SK-N-SH (cell line): ENCODE results near the gene TEX38. TPM values are rescaled to one million over a fixed set of nuclear protein-coding genes. Genes with fewer than 3 reads are reported as not detected.

Experiments used
- CTCF ChIA-PET: fragments of 300-600, 350-600 bp; formaldehyde crosslinking; extraction: SDS; loops from one replicate; lab custom pipeline; 2021; lab: Yijun Ruan, JAX
- POLR2A ChIA-PET: fragments of 350-600 bp; sonication (Branson Sonifier 250); formaldehyde crosslinking; extraction: SDS; loops from one replicate; lab custom pipeline; 2020; ENCODE audit warnings: antibody characterized with exemption, inconsistent platforms; lab: Yijun Ruan, JAX
- DNase-seq: peaks from one replicate; pipeline ENCODE4 v3.0.0; 2012
- H2AFZ ChIP-seq: fragments of 200-600 bp; sonication (generic); 2 replicates; pipeline ENCODE4 v1.8.1; 2016; ENCODE audit warnings: antibody characterized with exemption, mild to moderate bottlenecking, low read depth
- H3F3A ChIP-seq: fragments of 200-600 bp; sonication (generic); replicated peaks from 2 replicates; pipeline ENCODE3; 2016; ENCODE audit warnings: antibody characterized with exemption, mild to moderate bottlenecking; ENCODE audit not compliant: insufficient read depth
- H3K27ac ChIP-seq, 2 experiments: fragments of 200-500 bp in 1 of 2; fragments of 200-600 bp in 1 of 2; sonication (Bioruptor generic) in 1 of 2; sonication (generic), shearing (Covaris generic) in 1 of 2; 2 replicates each; pipeline versions ENCODE4 v1.5.1 to v1.6.1; 2014 to 2016; ENCODE audit warnings: low read depth in 2 of 2, inconsistent platforms in 1 of 2, low read length in 1 of 2, mild to moderate bottlenecking in 1 of 2, mixed read lengths in 1 of 2
- H3K27me3 ChIP-seq: fragments of 200-600 bp; sonication (generic), shearing (Covaris generic); 2 replicates; pipeline ENCODE4 v1.6.1; 2016; ENCODE audit warnings: mixed run types; ENCODE audit not compliant: insufficient read depth
- H3K36me3 ChIP-seq, 2 experiments: fragments of 200-500 bp in 1 of 2; fragments of 200-600 bp in 1 of 2; sonication (Bioruptor generic) in 1 of 2; sonication (generic) in 1 of 2; replicated peaks in 1 of 2; 2 replicates each; pipeline versions ENCODE3 to v1.5.1; 2014 to 2016; ENCODE audit warnings: low read length in 1 of 2, mild to moderate bottlenecking in 1 of 2; ENCODE audit not compliant: insufficient read depth in 2 of 2, control insufficient read depth in 1 of 2
- H3K4me1 ChIP-seq, 2 experiments: fragments of 200-500 bp in 1 of 2; fragments of 200-600 bp in 1 of 2; sonication (Bioruptor generic) in 1 of 2; sonication (generic), shearing (Covaris generic) in 1 of 2; 2 replicates each; pipeline versions ENCODE4 v1.5.1 to v1.6.1; 2014 to 2016; ENCODE audit warnings: low read depth in 1 of 2, low read length in 1 of 2, mixed run types in 1 of 2; ENCODE audit not compliant: insufficient read depth in 2 of 2, control insufficient read depth in 1 of 2
- H3K4me2 ChIP-seq: fragments of 200-600 bp; sonication (generic), shearing (Covaris generic); 2 replicates; pipeline ENCODE4 v1.6.1; 2017; ENCODE audit warnings: mixed run types
- H3K4me3 ChIP-seq, 2 experiments: fragments of 200-500 bp in 1 of 2; fragments of 200-600 bp in 1 of 2; sonication (Bioruptor generic) in 1 of 2; sonication (generic), shearing (Covaris generic) in 1 of 2; 2 replicates each; pipeline versions ENCODE4 v1.5.1 to v1.8.1; 2014 to 2016; ENCODE audit warnings: low read depth in 2 of 2, inconsistent platforms in 1 of 2, low read length in 1 of 2, mild to moderate bottlenecking in 1 of 2, mixed read lengths in 1 of 2, moderate library complexity in 1 of 2
- H3K79me2 ChIP-seq: fragments of 200-600 bp; sonication (generic); 2 replicates; pipeline ENCODE4 v1.8.1; 2017; ENCODE audit warnings: mild to moderate bottlenecking; ENCODE audit not compliant: insufficient read depth
- H3K9ac ChIP-seq: fragments of 200-600 bp; sonication (generic); 2 replicates; pipeline ENCODE4 v1.6.1; 2017; ENCODE audit warnings: mixed run types
- H3K9me2 ChIP-seq: fragments of 200-600 bp; sonication (generic); 2 replicates; pipeline ENCODE4 v1.6.1; 2017; ENCODE audit warnings: mixed run types
- H3K9me3 ChIP-seq: fragments of 200-600 bp; sonication (generic); 2 replicates; pipeline ENCODE4 v1.6.1; 2017; ENCODE audit warnings: mixed run types, mild to moderate bottlenecking, moderate library complexity
- H4K20me1 ChIP-seq: fragments of 200-600 bp; sonication (generic); 2 replicates; pipeline ENCODE4 v1.6.1; 2017; ENCODE audit warnings: mild to moderate bottlenecking, mixed run types; ENCODE audit not compliant: insufficient read depth
- CHD2 ChIP-seq: fragments of 150-350 bp; IDR thresholded peaks from 2 replicates; pipeline ENCODE4 v1.6.1; 2018; ENCODE audit warnings: low read length; ENCODE audit not compliant: partially characterized antibody
- ELF1 ChIP-seq: IDR thresholded peaks from 2 replicates; pipeline ENCODE4 v1.4.0; 2012
- EP300 ChIP-seq, 2 experiments: IDR thresholded peaks; 2 replicates each; pipeline versions ENCODE4 v1.4.0 to v1.6.1; 2012; ENCODE audit warnings: borderline replicate concordance in 1 of 2, low read depth in 1 of 2, low read length in 1 of 2
- FOXM1 ChIP-seq: IDR thresholded peaks from 2 replicates; pipeline ENCODE4 v1.4.0; 2012; ENCODE audit warnings: low read depth, mild to moderate bottlenecking
- JUND ChIP-seq: IDR thresholded peaks from 2 replicates; pipeline ENCODE4 v1.4.0; 2012
- MAX ChIP-seq: IDR thresholded peaks from 2 replicates; pipeline ENCODE4 v1.4.0; 2012; ENCODE audit warnings: low read depth
- POLR2AphosphoS5 ChIP-seq: IDR thresholded peaks from 2 replicates; pipeline ENCODE4 v1.6.1; 2012; ENCODE audit warnings: low read depth, low read length
- RFX5 ChIP-seq: IDR thresholded peaks from 2 replicates; pipeline ENCODE4 v1.6.1; 2012; ENCODE audit warnings: mild to moderate bottlenecking, improper control_type of control experiment, low read length
- RXRA ChIP-seq: IDR thresholded peaks from 2 replicates; pipeline ENCODE4 v1.4.0; 2012; ENCODE audit warnings: low read depth, mild to moderate bottlenecking, borderline replicate concordance
- SMC3 ChIP-seq: IDR thresholded peaks from 2 replicates; pipeline ENCODE4 v1.6.1; 2012; ENCODE audit warnings: low read depth, low read length, improper control_type of control experiment
- TCF12 ChIP-seq: IDR thresholded peaks from 2 replicates; pipeline ENCODE4 v1.4.0; 2012
- TEAD4 ChIP-seq: IDR thresholded peaks from 2 replicates; pipeline ENCODE4 v1.4.0; 2012; ENCODE audit warnings: mild to moderate bottlenecking, borderline replicate concordance; ENCODE audit not compliant: insufficient read depth
- WGBS: methylation state at CpG from one replicate; pipeline ENCODE4 v1.1.6; 2017; ENCODE audit warnings: low lambda C conversion rate; 5-methylcytosine and 5-hydroxymethylcytosine counted together
- polyA plus RNA-seq, 3 experiments: library from polyadenylated mRNA; depleted of rRNA; stranded (reverse); fragments of >200 nt; gene quantifications; 2 replicates each; pipeline ENCODE4 v1.2.3, GENCODE V29; 2012
- TF ChIP-seq, protein P1 (sequence below): fragments of 150-350 bp; IDR thresholded peaks from 2 replicates; pipeline ENCODE4 v1.6.1; 2017; ENCODE audit warnings: antibody characterized with exemption, low read length, low read depth, borderline replicate concordance
- TF ChIP-seq, protein P2 (sequence below): IDR thresholded peaks from 2 replicates; pipeline ENCODE4; 2012
- TF ChIP-seq, protein P3 (sequence below): IDR thresholded peaks from 2 replicates; pipeline ENCODE4 v1.4.0; 2012; ENCODE audit warnings: low read depth, borderline replicate concordance

Gene TEX38
- polyA plus RNA-seq, 1 of the 3 experiments (the other 2 are of a cell fraction) = 0.07 TPM

GRCh38 chr1:46630719-46631118 lies 40.9 kb upstream of the TEX38 start:
- no peak for DNase-seq
- H2AFZ ChIP-seq = no peak overlapping the region
- H4K20me1 ChIP-seq = no peaks in the 10 kb centered on the region
- no peak overlapping the region for H3K27ac ChIP-seq
- peaks cover 12 to 41% of the 10 kb centered on the region in 2 experiments for H3K36me3 ChIP-seq
- TF ChIP-seq TCF12 (no peak), CHD2 (no peak), FOXM1 (no peak), RXRA (no peak), EP300 (IDR thresholded peaks at IDR 0.05; ENCODE audit: borderline replicate concordance in 1 of 2, low read depth in 1 of 2, low read length in 1 of 2) (no peak), SMC3 (no peak), RFX5 (no peak), MAX (no peak)
- TF ChIP-seq, protein P1, sequence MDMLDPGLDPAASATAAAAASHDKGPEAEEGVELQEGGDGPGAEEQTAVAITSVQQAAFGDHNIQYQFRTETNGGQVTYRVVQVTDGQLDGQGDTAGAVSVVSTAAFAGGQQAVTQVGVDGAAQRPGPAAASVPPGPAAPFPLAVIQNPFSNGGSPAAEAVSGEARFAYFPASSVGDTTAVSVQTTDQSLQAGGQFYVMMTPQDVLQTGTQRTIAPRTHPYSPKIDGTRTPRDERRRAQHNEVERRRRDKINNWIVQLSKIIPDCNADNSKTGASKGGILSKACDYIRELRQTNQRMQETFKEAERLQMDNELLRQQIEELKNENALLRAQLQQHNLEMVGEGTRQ = no peak
- TF ChIP-seq, protein P2, sequence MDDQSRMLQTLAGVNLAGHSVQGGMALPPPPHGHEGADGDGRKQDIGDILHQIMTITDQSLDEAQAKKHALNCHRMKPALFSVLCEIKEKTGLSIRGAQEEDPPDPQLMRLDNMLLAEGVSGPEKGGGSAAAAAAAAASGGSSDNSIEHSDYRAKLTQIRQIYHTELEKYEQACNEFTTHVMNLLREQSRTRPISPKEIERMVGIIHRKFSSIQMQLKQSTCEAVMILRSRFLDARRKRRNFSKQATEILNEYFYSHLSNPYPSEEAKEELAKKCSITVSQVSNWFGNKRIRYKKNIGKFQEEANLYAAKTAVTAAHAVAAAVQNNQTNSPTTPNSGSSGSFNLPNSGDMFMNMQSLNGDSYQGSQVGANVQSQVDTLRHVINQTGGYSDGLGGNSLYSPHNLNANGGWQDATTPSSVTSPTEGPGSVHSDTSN = no peak
- ChIA-PET POLR2A (interaction anchor here (0.7 kb wide), 1 partner anchor 10 kb away, joined by 3 read pairs; no protein-coding TSS in a partner anchor), CTCF (interaction anchor here (1.4 kb wide), 1 partner anchor 10 kb away, joined by 5 read pairs; no protein-coding TSS in a partner anchor)
- H3K9me3 ChIP-seq = no peaks in the 10 kb centered on the region
- H3K9me2 ChIP-seq = no peaks in the 10 kb centered on the region
- no peak overlapping the region for H3K4me2 ChIP-seq
- H3K4me3 ChIP-seq = no peak overlapping the region
- no peaks in the 10 kb centered on the region for H3K79me2 ChIP-seq
- no peaks in the 10 kb centered on the region for H3F3A ChIP-seq
- H3K4me1 ChIP-seq = no peaks in the 10 kb centered on the region
- WGBS = 94% methylated on average over 2 of the region's 2 CpGs
- H3K9ac ChIP-seq = no peak overlapping the region
- no peaks in the 10 kb centered on the region for H3K27me3 ChIP-seq

DNA sequence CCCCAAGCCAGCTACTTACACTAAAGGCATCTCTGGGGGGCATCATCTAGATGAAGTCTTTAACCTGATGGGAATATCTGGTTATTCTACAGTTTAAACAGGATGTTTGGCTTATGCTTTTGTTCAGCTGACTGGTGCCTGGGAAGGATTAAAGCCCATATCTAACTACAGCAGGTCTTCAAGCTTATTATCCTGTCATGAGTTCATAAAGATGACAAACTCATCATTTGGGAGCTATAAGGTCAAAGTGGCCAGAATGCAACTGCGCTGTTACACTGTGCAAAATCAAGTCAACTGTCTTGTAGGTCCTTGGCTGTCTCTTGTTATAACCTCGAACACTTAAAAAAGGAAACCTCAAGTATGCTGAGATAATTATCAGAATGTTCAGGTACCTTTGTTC lies 36.4 kb upstream of the TEX38 start:
- H2AFZ ChIP-seq = no peak overlapping the region
- H3K36me3 ChIP-seq = peaks cover 13 to 43% of the 10 kb centered on the region in 2 experiments
- H3K4me3 ChIP-seq = no peak overlapping the region
- no peaks in the 10 kb centered on the region for H3K79me2 ChIP-seq
- no peaks in the 10 kb centered on the region for H3K27me3 ChIP-seq
- ChIA-PET POLR2A (no interaction called here), CTCF (interaction anchor here (1.3 to 1.7 kb wide), 2 partner anchors 18 to 188 kb away, joined by 3 to 4 read pairs; no protein-coding TSS in a partner anchor)
- no peak for DNase-seq
- H3K27ac ChIP-seq = no peak overlapping the region
- H3F3A ChIP-seq = no peaks in the 10 kb centered on the region
- no peaks in the 10 kb centered on the region for H3K4me1 ChIP-seq
- no peak overlapping the region for H3K4me2 ChIP-seq
- H3K9me2 ChIP-seq = no peaks in the 10 kb centered on the region
- 95% methylated on average over 2 of the region's 2 CpGs for WGBS
- TF ChIP-seq JUND (no peak), TEAD4 (no peak), SMC3 (no peak), POLR2AphosphoS5 (no peak), ELF1 (no peak)
- TF ChIP-seq, protein P3, sequence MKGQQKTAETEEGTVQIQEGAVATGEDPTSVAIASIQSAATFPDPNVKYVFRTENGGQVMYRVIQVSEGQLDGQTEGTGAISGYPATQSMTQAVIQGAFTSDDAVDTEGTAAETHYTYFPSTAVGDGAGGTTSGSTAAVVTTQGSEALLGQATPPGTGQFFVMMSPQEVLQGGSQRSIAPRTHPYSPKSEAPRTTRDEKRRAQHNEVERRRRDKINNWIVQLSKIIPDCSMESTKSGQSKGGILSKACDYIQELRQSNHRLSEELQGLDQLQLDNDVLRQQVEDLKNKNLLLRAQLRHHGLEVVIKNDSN = no peak
- no peaks in the 10 kb centered on the region for H3K9me3 ChIP-seq
- no peaks in the 10 kb centered on the region for H4K20me1 ChIP-seq
- no peak overlapping the region for H3K9ac ChIP-seq
